HepG2 (cell line): ENCODE results near the gene SUPT4H1. TPM values are rescaled to one million over a fixed set of nuclear protein-coding genes. Genes with fewer than 3 reads are reported as not detected.

ENCODE experiments used
- AHDC1 ChIP-seq: sonication (generic); formaldehyde crosslinking; IDR thresholded peaks from 2 replicates; pipeline ENCODE4 v1.5.1; 2020; ENCODE audit warnings: mild to moderate bottlenecking, missing genetic modification reagents, borderline replicate concordance
- CEBPB ChIP-seq: IDR thresholded peaks from 2 replicates; pipeline ENCODE4 v1.6.1; 2011; ENCODE audit warnings: low read depth, low read length, improper control_type of control experiment, borderline replicate concordance
- DNMT1 ChIP-seq: sonication (generic); formaldehyde crosslinking; IDR thresholded peaks from 2 replicates; pipeline ENCODE4 v1.5.1; 2020; ENCODE audit warnings: mild to moderate bottlenecking, missing genetic modification reagents
- FOSL2 ChIP-seq: sonication (generic); formaldehyde crosslinking; IDR thresholded peaks from 2 replicates; pipeline ENCODE4 v1.4.0; 2020; ENCODE audit warnings: missing genetic modification reagents
- FOXO1 ChIP-seq: sonication (generic); formaldehyde crosslinking; IDR thresholded peaks from 2 replicates; pipeline ENCODE4 v1.4.0; 2020; ENCODE audit warnings: missing genetic modification reagents
- KLF12 ChIP-seq: sonication (generic); formaldehyde crosslinking; IDR thresholded peaks from 2 replicates; pipeline ENCODE4 v1.4.0; 2020; ENCODE audit warnings: missing genetic modification reagents, borderline replicate concordance
- NBN ChIP-seq: fragments of 450-650 bp; conservative IDR thresholded peaks from 2 replicates; pipeline ENCODE4 v1.6.1; 2017
- PRDM4 ChIP-seq: sonication (generic); formaldehyde crosslinking; IDR thresholded peaks from 2 replicates; pipeline ENCODE4 v1.9.0; 2021; ENCODE audit warnings: missing genetic modification reagents, borderline replicate concordance
- SPEN ChIP-seq: sonication (generic); formaldehyde crosslinking; IDR thresholded peaks from 2 replicates; pipeline ENCODE4 v1.5.1; 2020; ENCODE audit warnings: low read depth, mild to moderate bottlenecking, missing genetic modification reagents
- ZNF138 ChIP-seq: sonication (generic); formaldehyde crosslinking; IDR thresholded peaks from 2 replicates; pipeline ENCODE4 v1.5.0; 2020; ENCODE audit warnings: mild to moderate bottlenecking, low read depth, missing genetic modification reagents
- ZNF354B ChIP-seq: sonication (generic); formaldehyde crosslinking; IDR thresholded peaks from 2 replicates; pipeline ENCODE4 v1.8.0; 2022; ENCODE audit warnings: mild to moderate bottlenecking, missing genetic modification reagents
- ZNF446 ChIP-seq: sonication (generic); formaldehyde crosslinking; IDR thresholded peaks from 2 replicates; pipeline ENCODE4 v1.5.0; 2020; ENCODE audit warnings: mild to moderate bottlenecking, missing genetic modification reagents
- ZNF501 ChIP-seq: sonication (generic); formaldehyde crosslinking; IDR thresholded peaks from 2 replicates; pipeline ENCODE4 v1.5.1; 2020; ENCODE audit warnings: mild to moderate bottlenecking, moderate library complexity, missing genetic modification reagents
- ZNF562 ChIP-seq: sonication (generic); formaldehyde crosslinking; IDR thresholded peaks from 2 replicates; pipeline ENCODE4 v1.8.0; 2022; ENCODE audit warnings: missing genetic modification reagents, borderline replicate concordance
- ZNF775 ChIP-seq: sonication (generic); formaldehyde crosslinking; IDR thresholded peaks from 2 replicates; pipeline ENCODE4 v1.4.0; 2020; ENCODE audit warnings: missing genetic modification reagents, mild to moderate bottlenecking, moderate library complexity, borderline replicate concordance
- polyA plus RNA-seq, 8 experiments: library from polyadenylated mRNA; depleted of rRNA in 3 of 8; stranded (reverse) in 7 of 8; unstranded in 1 of 8; fragments of >200 nt; fragmentation: Illumina TruSeq in 4 of 8; extraction: Trizol in 4 of 8; gene quantifications; 2 replicates each; pipeline versions ENCODE4 v1.2.1 to v1.2.3, GENCODE V29; 2011 to 2016; ENCODE audit warnings: low read depth in 4 of 8, missing spikeins in 1 of 8, mixed read lengths in 1 of 8; ENCODE audit not compliant: insufficient read depth in 1 of 8
- total RNA-seq, 5 experiments: library from RNA; depleted of rRNA; stranded (reverse); fragments of >200 nt; fragmentation: Illumina TruSeq; extraction: Trizol; gene quantifications; 2 replicates each; pipeline ENCODE4 v1.2.3, GENCODE V29; 2016; ENCODE audit warnings: low read depth in 1 of 5
- TF ChIP-seq, protein P1 (sequence below): sonication (generic); formaldehyde crosslinking; IDR thresholded peaks from 2 replicates; pipeline ENCODE4 v1.4.0; 2020; ENCODE audit warnings: mild to moderate bottlenecking, missing genetic modification reagents

SUPT4H1 gene
- total and polyA plus RNA-seq, 2 of the 13 experiments (the other 11 are each of a cell fraction or from before 2014, with no cell fraction given), result 155 to 244 TPM

DNA sequence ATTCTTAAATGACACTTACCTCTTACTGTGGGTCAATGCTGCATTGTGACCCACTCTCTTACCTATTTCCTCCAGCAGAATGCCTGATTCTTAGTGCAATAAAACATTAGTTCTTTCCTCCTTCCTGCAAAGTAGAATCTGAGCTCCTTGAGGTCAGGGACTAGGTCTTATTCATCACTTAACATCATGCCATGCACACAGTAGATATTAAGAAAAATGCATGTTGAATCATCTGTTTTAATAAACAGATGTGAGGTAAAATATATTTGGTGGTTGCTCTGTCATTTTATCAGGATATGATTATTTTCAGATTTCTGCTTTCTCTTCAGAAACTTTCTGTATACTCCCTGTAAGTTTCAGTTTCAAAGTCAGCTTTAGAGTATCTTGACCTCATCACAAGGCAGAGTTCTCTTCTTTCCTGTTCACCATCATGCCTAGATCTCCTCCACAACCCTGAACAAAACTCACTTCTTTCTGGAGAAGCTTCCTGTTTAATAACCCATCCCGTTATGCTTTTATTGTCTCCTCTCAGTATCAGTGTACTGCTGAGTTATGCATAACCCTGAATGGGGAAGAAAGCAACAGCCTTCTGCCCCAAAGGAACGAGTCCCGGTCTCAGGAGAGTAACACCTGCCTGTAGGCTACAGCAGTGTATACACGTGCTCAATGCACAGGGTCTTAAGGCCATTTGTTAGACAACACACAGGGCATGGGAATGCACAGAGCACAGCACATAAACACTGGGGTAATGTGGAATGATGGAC is 30.3 kb upstream of the SUPT4H1 start (continued):
- TF ChIP-seq DNMT1 (CRISPR knock-in tag), result no peak
- 0 out of 2 replicates have a peak, but pooled peaks have one; percentile 56 for TF ChIP-seq ZNF446
- TF ChIP-seq ZNF354B (CRISPR knock-in tag), result no peak
- no peak for TF ChIP-seq ZNF562 (CRISPR knock-in tag)
- TF ChIP-seq NBN, result no peak
- TF ChIP-seq KLF12 (CRISPR knock-in tag), result no peak
- TF ChIP-seq ZNF775, result no peak
- TF ChIP-seq CEBPB, result no peak
- peak; percentile 13; the same call in 1 of the 2 replicates for TF ChIP-seq AHDC1 (CRISPR knock-in tag)
- no peak for TF ChIP-seq ZNF501 (CRISPR knock-in tag)
- TF ChIP-seq ZNF138 (CRISPR knock-in tag), result no peak
- TF ChIP-seq FOSL2 (CRISPR knock-in tag), result peak; percentile 35; the same call in 1 of the 2 replicates
- TF ChIP-seq, protein P1, sequence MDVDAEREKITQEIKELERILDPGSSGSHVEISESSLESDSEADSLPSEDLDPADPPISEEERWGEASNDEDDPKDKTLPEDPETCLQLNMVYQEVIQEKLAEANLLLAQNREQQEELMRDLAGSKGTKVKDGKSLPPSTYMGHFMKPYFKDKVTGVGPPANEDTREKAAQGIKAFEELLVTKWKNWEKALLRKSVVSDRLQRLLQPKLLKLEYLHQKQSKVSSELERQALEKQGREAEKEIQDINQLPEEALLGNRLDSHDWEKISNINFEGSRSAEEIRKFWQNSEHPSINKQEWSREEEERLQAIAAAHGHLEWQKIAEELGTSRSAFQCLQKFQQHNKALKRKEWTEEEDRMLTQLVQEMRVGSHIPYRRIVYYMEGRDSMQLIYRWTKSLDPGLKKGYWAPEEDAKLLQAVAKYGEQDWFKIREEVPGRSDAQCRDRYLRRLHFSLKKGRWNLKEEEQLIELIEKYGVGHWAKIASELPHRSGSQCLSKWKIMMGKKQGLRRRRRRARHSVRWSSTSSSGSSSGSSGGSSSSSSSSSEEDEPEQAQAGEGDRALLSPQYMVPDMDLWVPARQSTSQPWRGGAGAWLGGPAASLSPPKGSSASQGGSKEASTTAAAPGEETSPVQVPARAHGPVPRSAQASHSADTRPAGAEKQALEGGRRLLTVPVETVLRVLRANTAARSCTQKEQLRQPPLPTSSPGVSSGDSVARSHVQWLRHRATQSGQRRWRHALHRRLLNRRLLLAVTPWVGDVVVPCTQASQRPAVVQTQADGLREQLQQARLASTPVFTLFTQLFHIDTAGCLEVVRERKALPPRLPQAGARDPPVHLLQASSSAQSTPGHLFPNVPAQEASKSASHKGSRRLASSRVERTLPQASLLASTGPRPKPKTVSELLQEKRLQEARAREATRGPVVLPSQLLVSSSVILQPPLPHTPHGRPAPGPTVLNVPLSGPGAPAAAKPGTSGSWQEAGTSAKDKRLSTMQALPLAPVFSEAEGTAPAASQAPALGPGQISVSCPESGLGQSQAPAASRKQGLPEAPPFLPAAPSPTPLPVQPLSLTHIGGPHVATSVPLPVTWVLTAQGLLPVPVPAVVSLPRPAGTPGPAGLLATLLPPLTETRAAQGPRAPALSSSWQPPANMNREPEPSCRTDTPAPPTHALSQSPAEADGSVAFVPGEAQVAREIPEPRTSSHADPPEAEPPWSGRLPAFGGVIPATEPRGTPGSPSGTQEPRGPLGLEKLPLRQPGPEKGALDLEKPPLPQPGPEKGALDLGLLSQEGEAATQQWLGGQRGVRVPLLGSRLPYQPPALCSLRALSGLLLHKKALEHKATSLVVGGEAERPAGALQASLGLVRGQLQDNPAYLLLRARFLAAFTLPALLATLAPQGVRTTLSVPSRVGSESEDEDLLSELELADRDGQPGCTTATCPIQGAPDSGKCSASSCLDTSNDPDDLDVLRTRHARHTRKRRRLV (CRISPR knock-in tag), result 0 out of 2 replicates have a peak, but pooled peaks have one; percentile 23
- peak; percentile 21; the same call in 1 of the 2 replicates for TF ChIP-seq FOXO1 (CRISPR knock-in tag)
- TF ChIP-seq SPEN (CRISPR knock-in tag), result peak; percentile 57; the same call in 1 of the 2 replicates
- TF ChIP-seq PRDM4 (CRISPR knock-in tag), result no peak
